ENCODE results near the gene ANAPC7.
"Not testable (repeated sequence)": the region's sequence is repeated elsewhere in the genome, so short reads cannot be mapped to it uniquely, and the experiment has no call there.

GRCh38 chr12:110378131-110378790 is 25.2 kb downstream of the ANAPC7 start:
- not testable (repeated sequence) for TF ChIP-seq USF2 (IDR thresholded peaks at IDR 0.05; ENCODE audit: borderline replicate concordance, low read depth, low read length); CTCF (IDR thresholded peaks at IDR 0.05); SIN3A (IDR thresholded peaks at IDR 0.05; ENCODE audit: borderline replicate concordance, low read depth, low read length); POLR2AphosphoS5 (IDR thresholded peaks at IDR 0.05; ENCODE audit: low read depth, low read length); RXRA (IDR thresholded peaks at IDR 0.05; ENCODE audit: borderline replicate concordance, low read depth); JUND (IDR thresholded peaks at IDR 0.05); MEF2A (IDR thresholded peaks at IDR 0.05; ENCODE audit: borderline replicate concordance, low read depth); EP300 (IDR thresholded peaks at IDR 0.05; ENCODE audit: borderline replicate concordance in 1 of 2, low read depth in 1 of 2, low read length in 1 of 2); RCOR1 (IDR thresholded peaks at IDR 0.05; ENCODE audit: low read length); NRF1 (IDR thresholded peaks at IDR 0.05; ENCODE audit: low read depth, low read length); EZH2phosphoT487 (IDR thresholded peaks at IDR 0.05; ENCODE audit: borderline replicate concordance, low read depth)

Measured in SK-N-SH (cell line).